GM12878 (cell line): ENCODE measurements around the gene MAP3K1.

Experiments
- NFYA ChIP-seq: IDR thresholded peaks from 2 replicates; pipeline ENCODE4 v1.6.1; 2011; ENCODE audit warnings: low read depth, mild to moderate bottlenecking, low read length, improper control_type of control experiment, borderline replicate concordance
- YY1 ChIP-seq: IDR thresholded peaks from 2 replicates; pipeline ENCODE4 v1.6.1; 2011; ENCODE audit warnings: low read depth, mild to moderate bottlenecking, low read length
- ZNF207 ChIP-seq: fragments of 450-650 bp; IDR thresholded peaks from 2 replicates; pipeline ENCODE4 v1.6.1; 2014; ENCODE audit warnings: antibody characterized with exemption, mild to moderate bottlenecking, borderline replicate concordance
- TF ChIP-seq, protein P1 (sequence below), 3 experiments: IDR thresholded peaks in 2 of 3; conservative IDR thresholded peaks in 1 of 3; 2 replicates each; pipeline ENCODE4 v1.5.1; 2011; ENCODE audit warnings: low read depth in 3 of 3, low read length in 3 of 3, mild to moderate bottlenecking in 3 of 3, control low read depth in 2 of 3, moderate library complexity in 2 of 3, inconsistent platforms in 1 of 3, mixed read lengths in 1 of 3; ENCODE audit not compliant: control insufficient read depth in 2 of 3, insufficient read depth in 1 of 3; ENCODE audit errors: extremely low read depth in 1 of 3

DNA sequence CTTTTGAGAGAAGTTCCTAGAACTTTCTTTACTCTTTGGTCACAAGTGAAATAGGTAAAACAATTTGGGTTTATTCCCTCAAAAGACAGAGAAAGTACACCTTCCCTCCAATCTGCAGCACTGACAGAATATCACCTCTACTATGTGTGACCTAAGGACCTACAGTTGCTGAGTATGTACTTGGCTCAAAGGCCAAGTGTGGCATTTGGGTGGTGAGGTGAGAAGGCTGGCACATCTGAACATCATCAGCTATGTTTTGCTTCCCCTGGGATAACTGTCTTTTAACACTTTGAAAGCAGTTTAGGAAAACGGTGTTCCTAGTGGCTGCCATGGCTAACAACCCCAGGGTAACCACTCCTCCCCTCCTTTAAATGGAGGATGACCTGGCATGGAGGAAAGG is 119.0 kb downstream of the MAP3K1 start:
- TF ChIP-seq ZNF207: no peak
- TF ChIP-seq YY1: no peak
- TF ChIP-seq, protein P1, sequence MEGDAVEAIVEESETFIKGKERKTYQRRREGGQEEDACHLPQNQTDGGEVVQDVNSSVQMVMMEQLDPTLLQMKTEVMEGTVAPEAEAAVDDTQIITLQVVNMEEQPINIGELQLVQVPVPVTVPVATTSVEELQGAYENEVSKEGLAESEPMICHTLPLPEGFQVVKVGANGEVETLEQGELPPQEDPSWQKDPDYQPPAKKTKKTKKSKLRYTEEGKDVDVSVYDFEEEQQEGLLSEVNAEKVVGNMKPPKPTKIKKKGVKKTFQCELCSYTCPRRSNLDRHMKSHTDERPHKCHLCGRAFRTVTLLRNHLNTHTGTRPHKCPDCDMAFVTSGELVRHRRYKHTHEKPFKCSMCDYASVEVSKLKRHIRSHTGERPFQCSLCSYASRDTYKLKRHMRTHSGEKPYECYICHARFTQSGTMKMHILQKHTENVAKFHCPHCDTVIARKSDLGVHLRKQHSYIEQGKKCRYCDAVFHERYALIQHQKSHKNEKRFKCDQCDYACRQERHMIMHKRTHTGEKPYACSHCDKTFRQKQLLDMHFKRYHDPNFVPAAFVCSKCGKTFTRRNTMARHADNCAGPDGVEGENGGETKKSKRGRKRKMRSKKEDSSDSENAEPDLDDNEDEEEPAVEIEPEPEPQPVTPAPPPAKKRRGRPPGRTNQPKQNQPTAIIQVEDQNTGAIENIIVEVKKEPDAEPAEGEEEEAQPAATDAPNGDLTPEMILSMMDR (IDR thresholded peaks at IDR 0.05 in 2 of 3, conservative IDR thresholded peaks at IDR 0.05 in 1 of 3; ENCODE audit: control insufficient read depth in 2 of 3, extremely low read depth in 1 of 3, insufficient read depth in 1 of 3, low read depth in 3 of 3, low read length in 3 of 3): no peak
- no peak for TF ChIP-seq NFYA
